Pancreas (tissue), 10 donors: ENCODE results near the gene REXO1. TPM values are rescaled to one million over a fixed set of nuclear protein-coding genes. Genes with fewer than 3 reads are reported as not detected.

Experiments used
- ATAC-seq, 4 donors: fragments of 200-7000 bp; cut with Tn5 transposase; one replicate each; pipeline versions ENCODE4 v1.8.0 to v1.9.1; 2020; ENCODE audit warnings: mild to moderate bottlenecking in 4 of 4, moderate library complexity in 4 of 4
- DNase-seq, 6 donors: peaks; one replicate each; pipeline ENCODE4 v3.0.0-alpha.2; 2020
- FAIRE-seq: peaks from 2 replicates; lab custom pipeline; 2012; peaks lifted over from hg19 to GRCh38; lab: Jason Lieb, UNC
- H3K27ac ChIP-seq, 4 donors: fragments of 200-600 bp; sonication (generic); 1 replicate in 3 of 4; 2 replicates in 1 of 4; pipeline versions ENCODE4 v1.5.0 to v1.8.0; 2020
- H3K27me3 ChIP-seq, 4 donors: fragments of 200-600 bp; one replicate each; pipeline ENCODE4 v1.8.0; 2021
- H3K36me3 ChIP-seq, 3 donors: fragments of 200-600 bp; sonication (generic) in 1 of 3; one replicate each; pipeline versions ENCODE4 v1.5.0 to v1.8.0; 2020 to 2021
- H3K4me1 ChIP-seq, 3 donors: fragments of 200-600 bp; one replicate each; pipeline ENCODE4 v1.8.0; 2021
- H3K4me3 ChIP-seq, 4 donors: fragments of 200-600 bp; sonication (generic) in 2 of 4; one replicate each; pipeline versions ENCODE4 v1.5.0 to v1.8.0; 2020 to 2021
- H3K9me3 ChIP-seq, 4 donors: fragments of 200-600 bp; one replicate each; pipeline ENCODE4 v1.8.0; 2021
- CTCF ChIP-seq, 4 donors: fragments of 200-600 bp; sonication (generic) in 3 of 4; IDR thresholded peaks; one replicate each; pipeline versions ENCODE4 v1.5.0 to v1.8.0; 2021; ENCODE audit warnings: antibody characterized with exemption in 4 of 4
- WGBS, 2 donors: extraction: QIAGEN DNeasy Blood & Tissue Kit; methylation state at CpG; one replicate each; pipeline ENCODE4 v1.1.7; 2013; 5-methylcytosine and 5-hydroxymethylcytosine counted together
- intact Hi-C, 3 donors: fragments of 100-400 bp; cut with DNase I; formaldehyde crosslinking; loops; one replicate each; pipeline versions ENCODE4 v1.11.1 to v1.14.2; 2022
- polyA plus RNA-seq, 2 donors: library from polyadenylated mRNA; stranded (reverse); fragments of 200-250 nt; gene quantifications; one replicate each; pipeline ENCODE4 v1.2.3, GENCODE V29; 2013
- total RNA-seq, 6 donors: library from RNA; stranded (reverse); fragmentation: NEBNext Ultra II Directional in 4 of 6; extraction: Animal tissue kit (Norgen Biotek cat#: 25700) in 4 of 6; gene quantifications; one replicate each; pipeline versions ENCODE4 v1.2.1 to v1.2.4, GENCODE V29; 2021 to 2023
- donor health status: healthy with polysubstance abuse.
- donor health status: DM: no; HTN: no; CAD: no; lungs with moderate emphysema.
- donor health status: DM: no; HTN: no; CAD: no.
- donor health status: control.
- donor health status: control.
- donor health status: Bipolar disorder and iron deficiency.
- donor health status: DM: yes; HTN: yes; CAD: no.
- donor health status: DM: no; HTN: no; CAD: no.
- donor health status: DM: no; HTN: no; CAD: no.
- donor health status: DM: yes; HTN: yes; CAD: no.

REXO1 gene
- total and polyA plus RNA-seq, 8 donors: 10.5 to 42.2 (median 16.0) TPM

GRCh38 chr19:1856345-1856697 lies 8.0 kb upstream of the REXO1 start:
- H3K27me3 ChIP-seq: no peaks in the 10 kb centered on the region
- peak overlapping the region; percentile 22 to 82 (median 66) for H3K27ac ChIP-seq
- FAIRE-seq (no peak), ATAC-seq (no peak), DNase-seq (peak in 1 of 6 donors; percentile 19)
- 81% methylated on average over 6 of the region's 6 CpGs for WGBS, 2 donors
- peak overlapping the region in 1 of 4 donors; percentile 40 for H3K4me3 ChIP-seq
- H3K9me3 ChIP-seq: no peaks in the 10 kb centered on the region
- no peaks in the 10 kb centered on the region for H3K36me3 ChIP-seq
- H3K4me1 ChIP-seq: peaks cover 0 to 23% (median 0%) of the 10 kb centered on the region in 3 donors
- intact Hi-C loops: no loop called here
- TF ChIP-seq CTCF (IDR thresholded peaks at IDR 0.05): no peak

- no peak for FAIRE-seq
- no peaks in the 10 kb centered on the region for H3K27me3 ChIP-seq
- H3K4me1 ChIP-seq: peaks cover 0 to 20% (median 0%) of the 10 kb centered on the region in 3 donors
- 70 to 76% methylated on average over 12 to 13 of the region's 13 CpGs for WGBS, 2 donors
- H3K36me3 ChIP-seq: no peaks in the 10 kb centered on the region
- no peak for TF ChIP-seq CTCF (IDR thresholded peaks at IDR 0.05)
- H3K27ac ChIP-seq: peak overlapping the region; percentile 17 to 82 (median 66)
- no peak for ATAC-seq
- DNase-seq: peak in 2 of 6 donors; percentile 20 to 34
- no peaks in the 10 kb centered on the region for H3K9me3 ChIP-seq
- intact Hi-C loops: no loop called here
- H3K4me3 ChIP-seq: peak overlapping the region in 1 of 4 donors; percentile 40
These were observed 7.6 kb upstream of the REXO1 start for GRCh38 chr19:1855828-1856255.

- Histone ChIP-seq H3K36me3 (no peaks in the 10 kb centered on the region), H3K4me1 (peaks cover 0 to 14% (median 0%) of the 10 kb centered on the region in 3 donors), H3K9me3 (no peaks in the 10 kb centered on the region), H3K4me3 (peak overlapping the region in 1 of 4 donors; percentile 40), H3K27me3 (no peaks in the 10 kb centered on the region), H3K27ac (peak overlapping the region; percentile 17 to 82 (median 66))
- no peak for TF ChIP-seq CTCF (IDR thresholded peaks at IDR 0.05)
- WGBS, 2 donors: 49 to 50% methylated on average over 24 to 33 of the region's 33 CpGs
- peak in 3 of 4 donors; percentile 67 to 74 (median 73) for ATAC-seq
- DNase-seq: peak; percentile 67 to 86 (median 74)
- no peak for FAIRE-seq
- intact Hi-C loops: no loop called here
These were observed 7.0 kb upstream of the REXO1 start for GRCh38 chr19:1855040-1855827.

- no peaks in the 10 kb centered on the region for H3K36me3 ChIP-seq
- peaks cover 0 to 11% (median 0%) of the 10 kb centered on the region in 3 donors for H3K4me1 ChIP-seq
- no peak for FAIRE-seq
- TF ChIP-seq CTCF (IDR thresholded peaks at IDR 0.05): no peak
- DNase-seq: peak in 5 of 6 donors; percentile 21 to 77 (median 53)
- ATAC-seq: no peak
- no peak overlapping the region for H3K4me3 ChIP-seq
- intact Hi-C loops: no loop called here
- H3K27me3 ChIP-seq: no peaks in the 10 kb centered on the region
- H3K9me3 ChIP-seq: no peaks in the 10 kb centered on the region
- WGBS, 2 donors: 88 to 89% methylated on average over 37 of the region's 37 CpGs
- peak overlapping the region in 2 of 4 donors; percentile 41 to 78 for H3K27ac ChIP-seq
These were observed 6.3 kb upstream of the REXO1 start for GRCh38 chr19:1854542-1855039.
